ENCODE data around the gene LRMDA. TPM values are rescaled to one million over a fixed set of nuclear protein-coding genes. Genes with fewer than 3 reads are reported as not detected.

The LRMDA gene
- total and polyA plus RNA-seq, 2 of the 8 experiments (the other 6 are each of a cell fraction or from before 2014, with no cell fraction given) = 0.86 to 2.8 TPM

GRCh38 chr10:76429368-76430060, 998.1 kb downstream of the LRMDA start:
- Histone ChIP-seq H3K36me3 (ENCODE audit: control insufficient read depth in 2 of 4, insufficient read depth in 4 of 4, low read length in 3 of 4) (no peaks in the 10 kb centered on the region), H2BK12ac (ENCODE audit: low read depth, low read length) (no peak overlapping the region), H3K27me3 (replicated peaks in 1 of 4; ENCODE audit: control insufficient read depth in 3 of 4, extremely low read depth in 1 of 4, insufficient read depth in 3 of 4, low read length in 3 of 4) (no peaks in the 10 kb centered on the region), H2BK5ac (ENCODE audit: low read depth, low read length) (no peak overlapping the region), H4K91ac (replicated peaks; ENCODE audit: insufficient read length, low read length) (no peak overlapping the region), H3K9me3 (ENCODE audit: insufficient read depth in 2 of 2, low read depth in 1 of 2, low read length in 1 of 2) (no peaks in the 10 kb centered on the region), H3K79me2 (ENCODE audit: control insufficient read depth in 1 of 2, insufficient read depth in 2 of 2, low read length in 2 of 2) (no peaks in the 10 kb centered on the region), H3K18ac (ENCODE audit: extremely low read depth, low read length) (no peak overlapping the region), H3K23me2 (ENCODE audit: low read depth, low read length) (no peaks in the 10 kb centered on the region; the same call in 1 of the 2 replicates), H3K56ac (replicated peaks; ENCODE audit: insufficient read length, low read depth, low read length) (no peak overlapping the region), H3K79me1 (ENCODE audit: low read depth, low read length) (no peaks in the 10 kb centered on the region), H3K4me3 (ENCODE audit: extremely low read depth in 1 of 4, insufficient read depth in 2 of 4, low read depth in 3 of 4, low read length in 4 of 4) (no peak overlapping the region), H4K8ac (ENCODE audit: extremely low read depth, insufficient read depth, low read length) (no peak overlapping the region), H3K4me2 (ENCODE audit: insufficient read depth in 1 of 2, low read depth in 2 of 2, low read length in 2 of 2) (no peak overlapping the region; a peak in 1 of 4 replicates), H3K9ac (replicated peaks in 1 of 4; ENCODE audit: extremely low read depth in 1 of 4, low read depth in 3 of 4, low read length in 3 of 4) (no peak overlapping the region), H3K4ac (replicated peaks; ENCODE audit: insufficient read length, low read depth, low read length) (no peak overlapping the region), H3K23ac (ENCODE audit: insufficient read length) (no peak overlapping the region), H2BK20ac (ENCODE audit: low read length) (no peak overlapping the region), H4K20me1 (replicated peaks in 1 of 2; ENCODE audit: control insufficient read depth in 1 of 2, insufficient read depth in 2 of 2, low read length in 2 of 2) (no peaks in the 10 kb centered on the region), H2AK5ac (ENCODE audit: low read depth, low read length) (no peak overlapping the region), H2BK120ac (replicated peaks; ENCODE audit: low read depth, low read length) (no peak overlapping the region), H4K5ac (ENCODE audit: insufficient read length, low read depth, low read length) (no peak overlapping the region), H2AFZ (ENCODE audit: low read length) (no peak overlapping the region), H3K27ac (ENCODE audit: low read depth, low read length) (no peak overlapping the region), H3K14ac (ENCODE audit: insufficient read length) (no peak overlapping the region), H2BK15ac (ENCODE audit: low read length) (no peak overlapping the region), H3K4me1 (replicated peaks in 1 of 4; ENCODE audit: control insufficient read depth in 3 of 4, insufficient read depth in 4 of 4, low read length in 3 of 4) (peaks cover 0 to 6% (median 1%) of the 10 kb centered on the region in 4 experiments; a peak in 2 of 7 replicates)
- ChIA-PET POLR2A (ENCODE audit: partially characterized antibody) (interaction anchor here (1.4 kb wide), 1 partner anchor 8 kb away, joined by 3 read pairs; no protein-coding TSS in a partner anchor), CTCF (ENCODE audit: partially characterized antibody) (interaction anchor here (0.6 to 2.7 kb wide), 4 partner anchors 9 to 476 kb away, joined by 3 to 8 read pairs (median 6); no protein-coding TSS in a partner anchor)
- DNase-seq (ENCODE audit: low read depth in 1 of 2, low spot score in 2 of 2) (no peak), FAIRE-seq (no peak)
- 70% methylated on average over 12 of the region's 12 CpGs; no CpG with 5 or more reads in 1 of the 2 experiments for WGBS, 2 experiments (ENCODE audit: extremely low coverage in 1 of 2, insufficient coverage in 1 of 2, insufficient read length in 1 of 2, insufficient replicate concordance in 2 of 2, low coverage in 1 of 2, low lambda C conversion rate in 2 of 2, missing lambda C conversion rate in 1 of 2)
- no peak for TF ChIP-seq JUN (IDR thresholded peaks at IDR 0.05; ENCODE audit: low read depth, low read length)
- TF ChIP-seq, protein P1, sequence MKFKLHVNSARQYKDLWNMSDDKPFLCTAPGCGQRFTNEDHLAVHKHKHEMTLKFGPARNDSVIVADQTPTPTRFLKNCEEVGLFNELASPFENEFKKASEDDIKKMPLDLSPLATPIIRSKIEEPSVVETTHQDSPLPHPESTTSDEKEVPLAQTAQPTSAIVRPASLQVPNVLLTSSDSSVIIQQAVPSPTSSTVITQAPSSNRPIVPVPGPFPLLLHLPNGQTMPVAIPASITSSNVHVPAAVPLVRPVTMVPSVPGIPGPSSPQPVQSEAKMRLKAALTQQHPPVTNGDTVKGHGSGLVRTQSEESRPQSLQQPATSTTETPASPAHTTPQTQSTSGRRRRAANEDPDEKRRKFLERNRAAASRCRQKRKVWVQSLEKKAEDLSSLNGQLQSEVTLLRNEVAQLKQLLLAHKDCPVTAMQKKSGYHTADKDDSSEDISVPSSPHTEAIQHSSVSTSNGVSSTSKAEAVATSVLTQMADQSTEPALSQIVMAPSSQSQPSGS (IDR thresholded peaks at IDR 0.05; ENCODE audit: low read length) = no peak
- TF ChIP-seq MAFK (IDR thresholded peaks at IDR 0.05; ENCODE audit: low read depth, low read length) = no peak
- no peak for TF ChIP-seq ZNF274 (IDR thresholded peaks at IDR 0.05; ENCODE audit: borderline replicate concordance, extremely low read depth, low read length)
- TF ChIP-seq, protein P2, sequence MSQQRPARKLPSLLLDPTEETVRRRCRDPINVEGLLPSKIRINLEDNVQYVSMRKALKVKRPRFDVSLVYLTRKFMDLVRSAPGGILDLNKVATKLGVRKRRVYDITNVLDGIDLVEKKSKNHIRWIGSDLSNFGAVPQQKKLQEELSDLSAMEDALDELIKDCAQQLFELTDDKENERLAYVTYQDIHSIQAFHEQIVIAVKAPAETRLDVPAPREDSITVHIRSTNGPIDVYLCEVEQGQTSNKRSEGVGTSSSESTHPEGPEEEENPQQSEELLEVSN (IDR thresholded peaks at IDR 0.05) = no peak
- TF ChIP-seq MAX (IDR thresholded peaks at IDR 0.05) = no peak
- TF ChIP-seq ATF3 (IDR thresholded peaks at IDR 0.05; ENCODE audit: insufficient read depth, low read depth, low read length) = no peak
- no peak for TF ChIP-seq SP2 (IDR thresholded peaks at IDR 0.05; ENCODE audit: low read length)
